Suprapubic skin (tissue), 3 donors: ENCODE data around the gene VARS1.
"Not testable (repeated sequence)": the region's sequence is repeated elsewhere in the genome, so short reads cannot be mapped to it uniquely, and the experiment has no call there.

Source experiments
- POLR2AphosphoS5 ChIP-seq, 3 donors: sonication (generic); formaldehyde crosslinking; IDR thresholded peaks; one replicate each; pipeline ENCODE4 v1.6.1; 2017; ENCODE audit warnings: antibody characterized with exemption in 3 of 3
- TF ChIP-seq, protein P1 (sequence below), 2 donors: fragments of 200-600 bp in 1 of 2; fragments of 450-650 bp in 1 of 2; sonication (generic) in 1 of 2; IDR thresholded peaks; one replicate each; pipeline ENCODE4 v1.5.1; 2016 to 2019; ENCODE audit warnings: antibody characterized with exemption in 2 of 2, mild to moderate bottlenecking in 1 of 2, moderate library complexity in 1 of 2

DNA sequence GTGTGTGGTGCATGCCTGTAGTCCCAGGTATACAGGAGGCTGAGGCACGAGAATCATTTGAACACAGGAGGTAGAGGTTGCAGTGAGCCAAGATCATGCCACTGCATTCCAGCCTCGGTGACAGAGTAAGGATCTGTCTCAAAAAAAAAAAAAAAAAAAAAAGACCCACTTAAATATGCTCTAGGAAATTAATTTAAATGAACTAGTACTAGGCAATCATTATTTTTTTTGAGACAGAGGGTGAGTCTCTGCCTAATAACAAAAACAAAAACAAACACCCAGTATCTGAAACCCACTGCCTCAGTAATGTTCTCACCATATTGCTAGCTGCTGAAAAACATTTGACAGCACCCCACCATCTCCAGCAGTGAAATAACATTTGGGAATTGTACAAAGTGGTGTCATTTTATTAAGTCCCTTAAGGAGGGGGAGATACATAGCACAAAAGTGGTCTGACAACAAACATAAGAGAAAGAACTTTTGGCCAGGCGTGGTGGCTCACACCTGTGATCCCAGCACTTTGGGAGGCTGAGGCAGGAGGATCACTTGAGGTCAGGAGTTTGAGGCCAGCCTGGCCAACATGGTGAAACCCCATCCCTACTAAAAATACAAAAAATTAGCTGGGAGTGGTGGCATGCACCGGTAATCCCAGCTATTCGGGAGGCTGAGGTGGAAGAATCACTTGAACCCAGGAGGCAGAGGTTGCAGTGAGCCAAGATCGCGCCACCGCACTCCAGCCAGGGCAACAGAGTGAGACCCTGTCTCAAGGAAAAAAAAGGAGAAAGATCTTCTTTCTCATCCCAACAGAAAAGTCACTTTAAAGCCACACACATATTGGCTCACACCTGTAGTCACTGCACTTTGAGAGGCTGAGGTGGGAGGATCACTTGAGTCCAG, 5.7 kb upstream of the VARS1 start:
- TF ChIP-seq, protein P1, sequence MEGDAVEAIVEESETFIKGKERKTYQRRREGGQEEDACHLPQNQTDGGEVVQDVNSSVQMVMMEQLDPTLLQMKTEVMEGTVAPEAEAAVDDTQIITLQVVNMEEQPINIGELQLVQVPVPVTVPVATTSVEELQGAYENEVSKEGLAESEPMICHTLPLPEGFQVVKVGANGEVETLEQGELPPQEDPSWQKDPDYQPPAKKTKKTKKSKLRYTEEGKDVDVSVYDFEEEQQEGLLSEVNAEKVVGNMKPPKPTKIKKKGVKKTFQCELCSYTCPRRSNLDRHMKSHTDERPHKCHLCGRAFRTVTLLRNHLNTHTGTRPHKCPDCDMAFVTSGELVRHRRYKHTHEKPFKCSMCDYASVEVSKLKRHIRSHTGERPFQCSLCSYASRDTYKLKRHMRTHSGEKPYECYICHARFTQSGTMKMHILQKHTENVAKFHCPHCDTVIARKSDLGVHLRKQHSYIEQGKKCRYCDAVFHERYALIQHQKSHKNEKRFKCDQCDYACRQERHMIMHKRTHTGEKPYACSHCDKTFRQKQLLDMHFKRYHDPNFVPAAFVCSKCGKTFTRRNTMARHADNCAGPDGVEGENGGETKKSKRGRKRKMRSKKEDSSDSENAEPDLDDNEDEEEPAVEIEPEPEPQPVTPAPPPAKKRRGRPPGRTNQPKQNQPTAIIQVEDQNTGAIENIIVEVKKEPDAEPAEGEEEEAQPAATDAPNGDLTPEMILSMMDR (IDR thresholded peaks at IDR 0.05), result not testable (repeated sequence)
- not testable (repeated sequence) for TF ChIP-seq POLR2AphosphoS5 (IDR thresholded peaks at IDR 0.05)
